HG03558 (cell line): Measurements from ENCODE around the gene ELOVL6.
"Not testable (repeated sequence)": the region's sequence is repeated elsewhere in the genome, so short reads cannot be mapped to it uniquely, and the experiment has no call there.

ENCODE experiments used
- ATAC-seq: cut with Tn5 transposase; IDR thresholded peaks from one replicate; pipeline ENCODE4 v1.9.1; 2021; ENCODE audit warnings: moderate number of reproducible peaks; ENCODE audit not compliant: unreplicated experiment; ENCODE audit errors: extremely low read depth

Gene ELOVL6

GRCh38 chr4:110046588-110047049 lies 151.8 kb downstream of the ELOVL6 start:
- ATAC-seq: no peak

DNA sequence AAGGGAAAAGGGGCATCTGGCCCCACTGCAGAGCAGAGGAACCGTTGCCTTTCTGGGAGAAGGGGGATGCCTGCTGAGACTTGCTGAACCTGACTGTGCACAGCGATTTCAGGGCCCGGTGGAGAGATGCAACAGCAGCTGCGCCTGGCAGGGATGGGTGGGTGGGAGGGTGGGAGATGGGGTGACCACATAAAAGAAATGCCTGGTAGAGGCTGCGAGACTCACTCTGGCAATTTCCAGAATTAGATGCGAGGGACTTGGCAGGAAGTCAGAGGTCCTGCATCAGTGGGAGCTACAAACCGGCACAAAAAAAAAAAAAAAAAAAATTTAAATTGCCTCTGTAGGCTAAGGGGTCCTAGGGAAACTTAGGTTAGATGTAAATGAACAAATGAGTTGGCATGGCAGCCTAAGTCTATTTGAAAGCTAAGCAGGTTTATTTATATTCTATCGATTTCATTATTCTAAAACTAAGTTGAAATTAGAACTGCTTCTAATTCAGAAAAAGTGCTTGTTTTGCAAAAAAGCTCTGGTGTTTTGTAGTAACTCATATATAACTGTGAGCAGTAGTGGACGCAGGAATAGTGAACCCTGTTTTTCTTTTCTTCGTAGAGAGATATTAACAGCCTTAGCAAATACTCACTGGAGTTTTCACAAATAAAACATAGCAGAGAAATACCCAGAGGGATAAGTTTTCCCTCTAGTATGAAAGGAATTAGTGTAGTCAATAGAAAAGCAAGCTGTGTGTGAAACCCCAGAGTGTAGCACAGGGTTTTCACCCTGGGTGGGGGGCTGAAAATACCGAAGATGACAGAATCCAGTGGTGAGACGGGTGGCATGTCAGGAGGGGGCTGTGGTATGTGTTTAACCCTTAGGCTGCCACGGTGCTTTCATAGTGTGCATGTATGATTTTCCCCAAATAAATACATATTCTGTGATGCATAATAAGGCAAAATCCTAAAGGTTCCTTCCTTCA lies 155.6 kb downstream of the ELOVL6 start:
- ATAC-seq: no peak

DNA sequence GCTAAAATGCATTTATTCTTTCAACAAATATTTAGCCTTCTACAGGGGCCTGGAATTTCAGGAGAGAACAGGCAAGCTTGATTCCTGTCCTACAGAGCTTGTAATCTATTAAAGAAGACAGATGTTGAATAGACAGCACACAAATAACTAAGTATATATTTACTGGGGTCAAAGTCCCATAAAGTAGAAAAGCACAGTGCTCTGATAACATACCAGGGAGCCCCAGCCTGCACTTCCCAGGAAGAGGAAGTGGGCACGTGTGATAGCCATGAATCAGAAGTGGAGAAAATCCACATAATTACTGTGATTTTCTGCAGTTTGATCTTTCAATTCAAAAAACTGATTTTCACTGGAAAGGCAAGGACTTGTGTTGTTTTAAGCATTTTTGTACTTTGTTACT lies 156.7 kb downstream of the ELOVL6 start:
- no peak for ATAC-seq

GRCh38 chr4:110039164-110039563 lies 159.3 kb downstream of the ELOVL6 start:
- ATAC-seq: not testable (repeated sequence)

- ATAC-seq: peak; percentile 82
Observed at GRCh38 chr4:110034026-110034393, 164.4 kb downstream of the ELOVL6 start.

DNA sequence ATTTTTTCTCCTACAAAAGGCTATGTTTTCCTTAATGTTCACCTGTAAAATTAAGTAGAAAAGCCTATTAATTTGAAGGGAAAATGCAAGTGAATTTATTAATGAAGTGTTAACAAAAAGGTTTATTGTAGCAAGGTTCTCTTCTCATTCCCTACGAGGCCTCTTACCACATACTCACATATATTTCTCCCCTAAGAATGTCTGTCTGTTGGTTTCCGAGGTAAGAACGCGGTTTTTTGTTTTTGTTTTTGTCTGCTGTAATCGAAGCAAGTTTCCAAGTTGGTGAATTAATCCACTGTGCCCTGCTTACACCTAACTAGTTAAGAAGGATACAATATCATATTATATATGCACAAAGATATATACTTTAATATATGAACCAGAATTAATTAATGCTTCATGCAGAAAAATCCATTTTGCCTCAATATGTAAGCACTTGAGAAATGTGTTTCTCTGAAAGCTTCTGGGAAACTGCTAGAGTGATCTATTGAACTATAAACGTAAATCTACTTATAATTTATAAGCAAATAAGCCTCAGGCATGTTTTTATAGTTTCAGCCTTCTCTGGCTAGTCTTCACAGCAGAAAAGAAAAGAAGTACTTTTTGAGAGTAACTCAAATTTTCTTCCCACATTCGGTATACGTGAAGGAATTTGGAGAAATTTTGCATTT lies 164.9 kb downstream of the ELOVL6 start:
- no peak for ATAC-seq

GRCh38 chr4:110032603-110033002 lies 165.8 kb downstream of the ELOVL6 start:
- no peak for ATAC-seq

GRCh38 chr4:110025718-110026117 lies 172.7 kb downstream of the ELOVL6 start:
- no peak for ATAC-seq

GRCh38 chr4:110025056-110025455 lies 173.4 kb downstream of the ELOVL6 start:
- no peak for ATAC-seq

DNA sequence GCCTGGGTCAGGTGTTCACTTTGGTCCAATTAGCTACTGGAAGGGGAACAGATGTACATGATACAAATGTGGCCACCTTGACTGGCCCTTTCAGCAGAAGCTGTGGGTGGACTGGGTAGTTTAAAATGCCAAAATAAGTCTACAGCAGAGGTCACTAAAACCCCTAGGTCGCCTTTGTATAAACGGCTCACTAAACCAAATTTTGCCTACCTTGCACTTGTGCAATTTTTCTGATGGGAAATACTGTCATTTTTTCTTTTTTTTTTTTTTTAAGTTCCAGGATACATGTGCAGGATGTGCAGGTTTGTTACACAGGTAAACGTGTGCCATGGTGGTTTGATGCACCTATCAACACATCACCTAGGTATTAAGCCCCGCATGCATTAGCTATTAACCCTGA lies 176.0 kb downstream of the ELOVL6 start:
- ATAC-seq: no peak

DNA sequence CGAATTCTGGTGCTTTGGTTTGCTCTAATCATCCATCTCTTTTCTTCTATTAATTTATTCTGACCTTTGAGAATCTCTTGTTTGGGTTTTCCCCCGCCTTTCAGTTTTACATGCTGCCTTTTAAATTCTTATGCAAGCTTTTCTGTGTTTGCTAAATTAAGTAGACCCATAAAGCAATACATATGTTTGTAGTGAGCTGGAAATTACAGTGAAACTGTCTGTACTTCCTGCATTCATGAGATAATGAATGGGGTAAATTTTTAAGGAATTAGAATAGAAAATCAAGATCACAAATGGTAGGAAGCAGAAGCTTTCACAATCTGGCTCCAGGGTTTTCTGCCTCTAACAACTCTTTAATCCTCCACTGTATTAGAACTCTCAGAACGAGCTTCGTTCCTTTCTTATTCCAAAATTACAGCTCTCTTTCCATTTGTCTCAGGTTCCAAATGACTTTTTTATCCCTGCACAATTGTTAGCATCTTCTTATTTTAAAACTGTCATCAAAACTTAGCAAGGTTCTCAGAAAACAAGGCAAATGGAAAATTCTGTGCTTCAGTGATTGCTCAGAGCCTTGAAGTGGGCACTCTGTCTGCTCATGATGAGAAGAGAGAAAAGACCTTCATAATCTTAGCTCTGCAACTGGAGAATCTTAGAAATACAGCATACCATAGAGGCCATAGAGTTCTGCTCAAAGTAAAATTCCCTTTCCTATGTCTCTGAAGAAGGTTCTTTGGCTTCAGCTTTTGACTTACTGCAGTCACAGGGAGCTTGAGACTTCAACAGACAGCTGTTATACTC lies 177.6 kb downstream of the ELOVL6 start:
- no peak for ATAC-seq

- no peak for ATAC-seq
Observed at GRCh38 chr4:110020139-110020538, 178.3 kb downstream of the ELOVL6 start.

DNA sequence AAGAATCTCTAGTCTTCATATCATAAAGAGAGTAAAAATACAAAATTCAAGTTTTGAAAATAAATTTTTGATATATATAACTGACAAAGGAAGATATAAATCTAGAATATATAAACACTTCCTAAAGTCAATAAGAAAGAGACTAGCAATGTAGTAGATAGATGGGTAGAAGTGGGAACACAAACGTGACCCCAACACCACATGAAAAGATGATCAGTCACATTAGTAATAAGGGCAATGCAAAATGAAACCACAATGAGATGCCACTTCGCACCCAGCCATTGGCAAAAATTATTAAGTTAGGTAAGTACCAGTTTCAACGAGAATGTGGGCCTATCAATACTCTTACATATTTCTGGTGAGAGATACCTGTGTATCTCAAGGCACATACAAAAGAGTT lies 179.3 kb downstream of the ELOVL6 start:
- no peak for ATAC-seq

- ATAC-seq: no peak
Observed at GRCh38 chr4:110014233-110014632, 184.2 kb downstream of the ELOVL6 start.

DNA sequence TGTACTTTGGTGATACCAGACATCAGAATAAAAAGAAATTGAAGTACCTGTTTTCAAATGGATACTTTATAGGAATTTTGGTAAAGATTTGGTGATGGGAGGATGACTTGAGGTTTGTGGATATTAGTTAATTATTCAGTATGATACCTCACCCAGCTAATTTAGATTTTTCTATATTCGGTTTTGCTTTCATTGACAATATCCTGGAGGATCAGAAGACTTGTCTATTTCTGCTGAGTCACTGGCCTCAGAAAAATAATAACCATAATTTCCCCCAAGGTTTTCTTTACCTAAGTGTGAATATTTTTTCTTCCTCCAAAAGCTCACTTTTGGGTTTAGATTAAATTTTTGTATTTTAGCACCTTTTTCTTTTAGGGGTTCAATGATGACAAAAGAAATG lies 185.5 kb downstream of the ELOVL6 start:
- ATAC-seq: no peak

- ATAC-seq: no peak
Observed at GRCh38 chr4:110010797-110011196, 187.6 kb downstream of the ELOVL6 start.

DNA sequence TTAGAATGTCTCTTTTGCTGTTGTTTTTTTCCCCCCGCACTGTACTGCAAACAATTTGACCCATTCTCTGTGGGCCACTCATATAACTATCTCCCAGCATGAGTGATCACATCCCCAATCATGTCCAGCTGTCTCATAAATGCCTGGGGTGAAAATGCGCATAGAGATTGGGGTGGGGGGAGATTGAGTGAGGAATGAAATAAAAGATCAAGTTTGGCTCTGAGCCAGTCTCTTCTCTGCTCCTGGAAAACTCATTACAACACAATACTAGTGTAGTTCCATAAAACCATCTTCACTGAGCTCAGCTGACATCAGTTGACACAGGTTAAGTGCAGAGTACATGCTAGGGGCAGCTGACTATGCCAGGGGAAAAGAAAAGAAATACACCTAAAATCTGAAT lies 188.9 kb downstream of the ELOVL6 start:
- no peak for ATAC-seq

- ATAC-seq: no peak
Observed at GRCh38 chr4:110008540-110008939, 189.9 kb downstream of the ELOVL6 start.

DNA sequence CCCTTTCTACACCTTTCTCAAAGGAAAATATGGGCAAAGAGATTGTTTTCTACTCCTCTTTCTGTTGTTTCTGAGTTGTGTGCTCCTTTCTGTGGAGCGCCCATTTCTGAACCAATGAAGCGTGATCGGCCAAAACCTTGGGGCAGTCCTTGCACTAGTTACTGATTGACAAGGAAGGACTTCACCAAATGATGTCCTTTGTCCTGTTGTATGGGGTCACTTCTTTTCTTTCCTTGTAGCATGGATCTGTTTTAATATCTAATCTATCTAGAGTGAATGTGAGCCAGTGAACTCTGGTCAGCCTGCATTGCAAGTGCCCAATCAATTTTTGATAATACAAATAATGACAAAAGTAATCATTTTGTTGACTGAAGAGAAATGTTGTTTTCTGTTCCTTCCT lies 191.2 kb downstream of the ELOVL6 start:
- no peak for ATAC-seq

GRCh38 chr4:110005461-110006056 lies 192.9 kb downstream of the ELOVL6 start:
- peak; percentile 46 for ATAC-seq
